Gastrocnemius medialis (tissue), 4 donors: ENCODE results near the gene MAP1LC3A.

Experiments
- CTCF ChIP-seq, 5 experiments: fragments of 450-650 bp in 3 of 5; fragments of 200-600 bp in 2 of 5; sonication (generic) in 2 of 5; IDR thresholded peaks in 4 of 5; conservative IDR thresholded peaks in 1 of 5; 1 replicate in 4 of 5; 2 replicates in 1 of 5; pipeline ENCODE4 v1.5.1; 2016 to 2019; ENCODE audit warnings: antibody characterized with exemption in 5 of 5, mild to moderate bottlenecking in 3 of 5, moderate library complexity in 3 of 5
- POLR2A ChIP-seq, 2 donors: fragments of 450-650 bp; IDR thresholded peaks; one replicate each; pipeline ENCODE4 v1.6.1; 2017; ENCODE audit warnings: antibody characterized with exemption in 2 of 2, mild to moderate bottlenecking in 2 of 2, moderate library complexity in 2 of 2

- no peak for TF ChIP-seq CTCF (IDR thresholded peaks at IDR 0.05 in 4 of 5, conservative IDR thresholded peaks at IDR 0.05 in 1 of 5)
- no peak for TF ChIP-seq POLR2A (IDR thresholded peaks at IDR 0.05)
These were observed 23.0 kb downstream of the MAP1LC3A start for GRCh38 chr20:34581341-34582184.
